NCI-H526 (cell line): Measurements from ENCODE around the gene KCNH1.
A peak's percentile ranks its signal among the peaks of the same experiment; 100 is the strongest.
"Not testable (repeated sequence)": the region's sequence is repeated elsewhere in the genome, so short reads cannot be mapped to it uniquely, and the experiment has no call there.

Experiments
- DNase-seq, 2 experiments: peaks; one replicate each; lab custom pipeline; 2025; lab: John Stamatoyannopoulos, UW

Gene KCNH1

GRCh38 chr1:211095381-211095780 is 38.6 kb downstream of the KCNH1 start:
- no peak for DNase-seq

- no peak for DNase-seq
Measured at GRCh38 chr1:211092955-211093354, 41.0 kb downstream of the KCNH1 start.

GRCh38 chr1:211091867-211092266 is 42.1 kb downstream of the KCNH1 start:
- no peak for DNase-seq

- no peak for DNase-seq
Measured at GRCh38 chr1:211089536-211089935, 44.4 kb downstream of the KCNH1 start.

GRCh38 chr1:211088156-211088555 is 45.8 kb downstream of the KCNH1 start:
- DNase-seq, result no peak

- DNase-seq, result no peak
Measured at GRCh38 chr1:211082824-211083223, 51.1 kb downstream of the KCNH1 start.

GRCh38 chr1:211081447-211081846 is 52.5 kb downstream of the KCNH1 start:
- DNase-seq, result not testable (repeated sequence)

- no peak for DNase-seq
Measured at GRCh38 chr1:211068976-211069375, 65.0 kb downstream of the KCNH1 start.

GRCh38 chr1:211066781-211067384 is 67.1 kb downstream of the KCNH1 start:
- DNase-seq, result no peak

- DNase-seq, result not testable (repeated sequence)
Measured at GRCh38 chr1:211041838-211042237, 92.1 kb downstream of the KCNH1 start.

- DNase-seq, result no peak
Measured at GRCh38 chr1:211037095-211037494, 96.9 kb downstream of the KCNH1 start.

- no peak for DNase-seq
Measured at GRCh38 chr1:211036381-211037060, 97.4 kb downstream of the KCNH1 start.

- no peak for DNase-seq
Measured at GRCh38 chr1:211035821-211036380, 98.0 kb downstream of the KCNH1 start.

- DNase-seq, result no peak
Measured at GRCh38 chr1:211033921-211034525, 99.9 kb downstream of the KCNH1 start.

GRCh38 chr1:211024901-211025300 is 109.0 kb downstream of the KCNH1 start:
- DNase-seq, result no peak

- DNase-seq, result no peak
Measured at GRCh38 chr1:211019266-211019665, 114.7 kb downstream of the KCNH1 start.

- DNase-seq, result no peak
Measured at GRCh38 chr1:211018690-211019089, 115.3 kb downstream of the KCNH1 start.

GRCh38 chr1:211017075-211017718 is 116.8 kb downstream of the KCNH1 start:
- DNase-seq, result no peak

GRCh38 chr1:211014275-211014674 is 119.7 kb downstream of the KCNH1 start:
- no peak for DNase-seq

- DNase-seq, result no peak
Measured at GRCh38 chr1:211013346-211014240, 120.4 kb downstream of the KCNH1 start.

GRCh38 chr1:211011128-211011527 is 122.8 kb downstream of the KCNH1 start:
- not testable (repeated sequence) for DNase-seq

GRCh38 chr1:211009944-211010343 is 124.0 kb downstream of the KCNH1 start:
- DNase-seq, result peak in 1 of 2 experiments; percentile 0
